Measurements from ENCODE around the gene CABP4.

The CABP4 gene

GRCh38 chr11:67407688-67408163 is 47.4 kb upstream of the CABP4 start:
- no peaks in the 10 kb centered on the region for H3K27me3 ChIP-seq (ENCODE audit: control insufficient read depth, insufficient read depth, low read length)
- H3K4me1 ChIP-seq, result no peaks in the 10 kb centered on the region
- H2AFZ ChIP-seq, result no peak overlapping the region
- H3K4me3 ChIP-seq (ENCODE audit: low read depth, low read length), result no peak overlapping the region
- no peaks in the 10 kb centered on the region for H3K9me3 ChIP-seq (ENCODE audit: control insufficient read depth, low read length)
- H3K36me3 ChIP-seq (ENCODE audit: control insufficient read depth, insufficient read depth, low read length), result no peaks in the 10 kb centered on the region
- TF ChIP-seq CTCF (IDR thresholded peaks at IDR 0.05), result no peak
- H3K27ac ChIP-seq, result no peak overlapping the region
- no peak overlapping the region for H3K4me2 ChIP-seq (ENCODE audit: low read length)
- H3K9ac ChIP-seq, result no peak overlapping the region
- H3K79me2 ChIP-seq, result no peaks in the 10 kb centered on the region

- no peaks in the 10 kb centered on the region for H3K36me3 ChIP-seq (ENCODE audit: control insufficient read depth, insufficient read depth, low read length)
- H3K9me3 ChIP-seq (ENCODE audit: control insufficient read depth, low read length), result no peaks in the 10 kb centered on the region
- H3K9ac ChIP-seq, result no peak overlapping the region
- no peaks in the 10 kb centered on the region for H3K4me1 ChIP-seq
- no peak overlapping the region for H3K27ac ChIP-seq
- H3K4me3 ChIP-seq (ENCODE audit: low read depth, low read length), result no peak overlapping the region
- H2AFZ ChIP-seq, result no peak overlapping the region
- no peak overlapping the region for H3K4me2 ChIP-seq (ENCODE audit: low read length)
- no peaks in the 10 kb centered on the region for H3K27me3 ChIP-seq (ENCODE audit: control insufficient read depth, insufficient read depth, low read length)
- H3K79me2 ChIP-seq, result no peaks in the 10 kb centered on the region
- no peak for TF ChIP-seq CTCF (IDR thresholded peaks at IDR 0.05)
These were observed 46.5 kb upstream of the CABP4 start for GRCh38 chr11:67408437-67409200.

- H3K4me2 ChIP-seq (ENCODE audit: low read length), result no peak overlapping the region
These were observed 45.9 kb upstream of the CABP4 start for GRCh38 chr11:67409261-67409666.

GRCh38 chr11:67409781-67410368 is 45.3 kb upstream of the CABP4 start:
- Histone ChIP-seq H3K36me3 (ENCODE audit: control insufficient read depth, insufficient read depth, low read length) (no peaks in the 10 kb centered on the region), H3K4me2 (ENCODE audit: low read length) (no peak overlapping the region), H3K27me3 (ENCODE audit: control insufficient read depth, insufficient read depth, low read length) (no peaks in the 10 kb centered on the region), H3K79me2 (no peaks in the 10 kb centered on the region), H3K4me1 (no peaks in the 10 kb centered on the region), H2AFZ (no peak overlapping the region), H3K9me3 (ENCODE audit: control insufficient read depth, low read length) (no peaks in the 10 kb centered on the region), H3K27ac (no peak overlapping the region), H3K4me3 (ENCODE audit: low read depth, low read length) (no peak overlapping the region), H3K9ac (no peak overlapping the region)
- no peak for TF ChIP-seq CTCF (IDR thresholded peaks at IDR 0.05)

More at GRCh38 chr11:67409261-67409666, 45.9 kb upstream of the CABP4 start:
- no peaks in the 10 kb centered on the region for H3K79me2 ChIP-seq
- H3K9ac ChIP-seq, result no peak overlapping the region
- no peaks in the 10 kb centered on the region for H3K36me3 ChIP-seq (ENCODE audit: control insufficient read depth, insufficient read depth, low read length)
- H3K27ac ChIP-seq, result no peak overlapping the region
- H3K4me3 ChIP-seq (ENCODE audit: low read depth, low read length), result no peak overlapping the region
- TF ChIP-seq CTCF (IDR thresholded peaks at IDR 0.05), result no peak
- no peaks in the 10 kb centered on the region for H3K9me3 ChIP-seq (ENCODE audit: control insufficient read depth, low read length)
- H3K27me3 ChIP-seq (ENCODE audit: control insufficient read depth, insufficient read depth, low read length), result no peaks in the 10 kb centered on the region
- H2AFZ ChIP-seq, result no peak overlapping the region
- H3K4me1 ChIP-seq, result no peaks in the 10 kb centered on the region

All from parathyroid adenoma (tissue), 2 donors.